PC-9 (cell line): ENCODE results near the gene PPP3R1.

Source experiments
- EZH2 ChIP-seq: fragments of 200-600 bp; sonication (generic); IDR thresholded peaks from 2 replicates; pipeline ENCODE4 v1.8.0; 2017; ENCODE audit warnings: antibody characterized with exemption, low read depth
- TF ChIP-seq, protein P1 (sequence below): fragments of 200-600 bp; sonication (generic); conservative IDR thresholded peaks from 2 replicates; pipeline ENCODE4 v1.6.1; 2017; ENCODE audit warnings: mixed run types, antibody characterized with exemption, mild to moderate bottlenecking, moderate library complexity

DNA sequence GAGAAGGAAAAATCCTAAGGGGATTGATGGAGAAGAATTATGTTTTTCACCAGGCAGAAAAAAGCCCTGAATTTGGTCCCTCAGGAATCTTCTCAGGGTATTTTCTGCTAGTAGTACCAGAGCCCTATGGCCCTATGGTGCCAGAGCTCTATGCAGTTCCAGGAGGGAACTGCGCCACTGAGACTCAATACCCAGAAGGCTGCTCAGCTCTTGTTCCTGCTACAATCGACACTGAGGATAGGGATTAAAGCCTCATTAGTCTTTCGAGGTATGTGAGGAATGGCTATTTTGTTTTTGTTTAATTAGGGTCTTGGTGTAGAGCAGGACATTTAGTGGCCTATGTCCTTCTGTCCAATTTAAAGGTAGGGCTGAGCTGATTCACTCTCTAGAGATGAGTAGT is 21.7 kb upstream of the PPP3R1 start:
- TF ChIP-seq, protein P1, sequence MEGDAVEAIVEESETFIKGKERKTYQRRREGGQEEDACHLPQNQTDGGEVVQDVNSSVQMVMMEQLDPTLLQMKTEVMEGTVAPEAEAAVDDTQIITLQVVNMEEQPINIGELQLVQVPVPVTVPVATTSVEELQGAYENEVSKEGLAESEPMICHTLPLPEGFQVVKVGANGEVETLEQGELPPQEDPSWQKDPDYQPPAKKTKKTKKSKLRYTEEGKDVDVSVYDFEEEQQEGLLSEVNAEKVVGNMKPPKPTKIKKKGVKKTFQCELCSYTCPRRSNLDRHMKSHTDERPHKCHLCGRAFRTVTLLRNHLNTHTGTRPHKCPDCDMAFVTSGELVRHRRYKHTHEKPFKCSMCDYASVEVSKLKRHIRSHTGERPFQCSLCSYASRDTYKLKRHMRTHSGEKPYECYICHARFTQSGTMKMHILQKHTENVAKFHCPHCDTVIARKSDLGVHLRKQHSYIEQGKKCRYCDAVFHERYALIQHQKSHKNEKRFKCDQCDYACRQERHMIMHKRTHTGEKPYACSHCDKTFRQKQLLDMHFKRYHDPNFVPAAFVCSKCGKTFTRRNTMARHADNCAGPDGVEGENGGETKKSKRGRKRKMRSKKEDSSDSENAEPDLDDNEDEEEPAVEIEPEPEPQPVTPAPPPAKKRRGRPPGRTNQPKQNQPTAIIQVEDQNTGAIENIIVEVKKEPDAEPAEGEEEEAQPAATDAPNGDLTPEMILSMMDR: no peak
- TF ChIP-seq EZH2: no peak
